HG03342 (cell line): ENCODE data around the gene ATXN7L1.

Source experiments
- ATAC-seq: cut with Tn5 transposase; IDR thresholded peaks from one replicate; pipeline ENCODE4 v1.9.1; 2021; ENCODE audit warnings: mild to moderate bottlenecking, moderate library complexity; ENCODE audit not compliant: unreplicated experiment

Gene ATXN7L1

GRCh38 chr7:105594034-105594433, 282.4 kb downstream of the ATXN7L1 start:
- ATAC-seq, result no peak

GRCh38 chr7:105591522-105591921, 284.9 kb downstream of the ATXN7L1 start:
- no peak for ATAC-seq

- no peak for ATAC-seq
Observed at GRCh38 chr7:105590793-105591192, 285.6 kb downstream of the ATXN7L1 start.

- ATAC-seq, result peak; percentile 74
Observed at GRCh38 chr7:105589356-105590077, 286.9 kb downstream of the ATXN7L1 start.

- ATAC-seq, result no peak
Observed at GRCh38 chr7:105587909-105588635, 288.3 kb downstream of the ATXN7L1 start.

- ATAC-seq, result no peak
Observed at GRCh38 chr7:105585850-105586500, 290.4 kb downstream of the ATXN7L1 start.

GRCh38 chr7:105584165-105584564, 292.2 kb downstream of the ATXN7L1 start:
- no peak for ATAC-seq

GRCh38 chr7:105583061-105583460, 293.3 kb downstream of the ATXN7L1 start:
- no peak for ATAC-seq

- peak; percentile 93 for ATAC-seq
Observed at GRCh38 chr7:105581066-105581811, 295.2 kb downstream of the ATXN7L1 start, which contains the start of gene EFCAB10. EFCAB10 (minus strand) TSS chr7:105581493; CDS start chr7:105581463, 30 bp downstream.

- ATAC-seq, result no peak
Observed at GRCh38 chr7:105580022-105580740, 296.2 kb downstream of the ATXN7L1 start.

- ATAC-seq, result no peak
Observed at GRCh38 chr7:105578496-105578895, 297.9 kb downstream of the ATXN7L1 start.

GRCh38 chr7:105577251-105577650, 299.1 kb downstream of the ATXN7L1 start:
- ATAC-seq, result no peak

- ATAC-seq, result no peak
Observed at GRCh38 chr7:105571891-105572290, 304.5 kb downstream of the ATXN7L1 start.

- no peak for ATAC-seq
Observed at GRCh38 chr7:105567821-105568220, 308.6 kb downstream of the ATXN7L1 start.

- no peak for ATAC-seq
Observed at GRCh38 chr7:105567024-105567423, 309.4 kb downstream of the ATXN7L1 start.

- ATAC-seq, result no peak
Observed at GRCh38 chr7:105565190-105565589, 311.2 kb downstream of the ATXN7L1 start.

GRCh38 chr7:105559926-105560325, 316.5 kb downstream of the ATXN7L1 start:
- ATAC-seq, result no peak
